GM21515 (cell line): ENCODE measurements around the gene RIN3.

Experiments
- ATAC-seq: cut with Tn5 transposase; IDR thresholded peaks from one replicate; pipeline ENCODE4 v1.9.1; 2021; ENCODE audit not compliant: unreplicated experiment

The RIN3 gene

DNA sequence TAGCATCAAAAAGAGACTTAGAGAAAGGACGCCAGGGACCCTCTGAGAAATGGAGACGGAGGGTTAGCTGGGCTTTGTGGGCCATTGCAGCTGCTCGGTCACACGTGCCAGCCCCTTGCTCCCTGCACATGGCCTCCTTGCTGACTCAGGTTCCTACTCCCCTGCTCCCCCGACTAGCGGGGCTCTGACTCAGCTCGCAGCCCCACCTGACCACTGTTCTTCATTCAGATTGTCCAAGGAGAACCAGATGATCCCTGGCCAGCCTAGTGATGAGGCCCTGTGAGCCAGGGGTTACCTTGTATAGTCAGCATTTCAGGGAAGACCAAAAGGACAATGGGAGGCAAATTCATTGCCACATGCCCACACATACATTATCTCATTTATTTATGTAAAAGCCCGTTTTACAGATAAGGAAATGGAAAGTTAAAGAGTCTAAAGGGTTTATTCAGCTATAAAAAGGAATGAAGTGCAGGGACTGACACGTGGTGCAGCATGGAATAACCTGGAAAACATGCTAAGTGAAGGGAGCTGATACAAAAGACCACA, 131.5 kb downstream of the RIN3 start:
- ATAC-seq = no peak

DNA sequence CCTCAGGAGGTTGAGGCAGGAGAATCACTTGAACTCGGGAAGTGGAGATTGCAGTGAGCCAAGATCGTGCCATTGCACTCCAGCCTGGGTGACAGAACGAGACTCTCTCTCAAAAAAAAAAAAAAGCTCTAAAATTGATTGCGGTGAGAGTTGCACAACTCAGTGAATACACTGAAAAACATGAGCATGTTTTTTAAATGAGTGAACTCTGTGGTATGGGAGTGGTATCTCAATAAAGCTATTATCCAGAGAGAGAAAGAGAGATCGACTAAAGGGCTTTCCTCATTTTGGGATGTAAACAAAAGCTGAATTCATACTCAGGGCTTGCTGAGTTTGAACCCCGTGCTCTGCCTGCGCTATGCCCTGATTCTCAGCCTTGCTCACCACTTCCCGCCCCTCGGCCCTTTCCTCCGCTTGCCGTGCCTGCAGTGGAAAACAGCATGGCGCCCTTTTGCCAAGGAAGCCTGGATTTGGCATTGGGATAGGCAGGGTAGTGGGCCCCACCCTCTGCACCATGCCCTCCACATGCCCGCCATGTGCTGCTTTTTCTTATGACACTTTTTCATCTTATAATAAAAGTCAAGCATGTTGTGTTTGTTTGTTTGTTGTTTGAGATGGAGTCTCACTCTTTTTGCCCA, 132.4 kb downstream of the RIN3 start:
- no peak for ATAC-seq

DNA sequence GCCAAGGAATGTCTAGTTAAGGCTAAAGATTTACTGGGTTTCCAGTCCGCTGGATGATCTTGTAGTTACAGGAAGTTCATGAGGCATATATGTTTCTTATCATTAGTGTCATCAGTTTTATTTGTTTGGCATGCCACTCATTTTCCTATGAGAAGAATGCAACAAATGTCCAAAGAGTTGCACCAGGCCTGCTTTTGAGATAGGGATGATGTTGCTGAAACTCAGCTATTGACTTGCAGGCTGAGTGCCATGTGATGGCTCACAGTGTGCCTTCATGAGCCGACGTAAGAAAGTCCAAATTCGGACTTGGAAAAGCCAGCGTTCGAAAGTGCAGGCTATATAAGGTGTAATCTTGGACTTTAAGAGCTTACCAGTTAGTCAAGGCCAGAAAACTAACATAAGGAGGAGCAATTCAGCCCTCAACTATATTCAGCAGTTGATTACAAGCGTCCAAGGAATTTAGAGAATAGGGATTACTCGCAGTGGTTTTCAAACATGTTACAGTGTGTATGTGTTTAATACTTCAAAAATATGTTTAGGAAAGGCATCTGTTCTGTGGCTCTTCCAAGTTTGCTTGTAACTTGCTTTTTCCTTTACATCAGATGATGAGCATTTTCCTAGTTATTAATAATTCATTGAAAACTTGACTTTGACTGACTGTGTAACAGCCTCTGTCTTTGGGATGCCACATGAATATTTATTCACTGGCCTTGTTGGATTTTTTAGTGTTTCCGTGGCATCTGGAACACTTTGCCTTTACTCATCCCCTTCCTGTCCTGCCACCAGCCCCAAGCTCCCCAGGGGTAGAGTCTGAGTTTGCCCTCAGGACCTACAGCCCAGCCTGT, 133.6 kb downstream of the RIN3 start:
- ATAC-seq = no peak

DNA sequence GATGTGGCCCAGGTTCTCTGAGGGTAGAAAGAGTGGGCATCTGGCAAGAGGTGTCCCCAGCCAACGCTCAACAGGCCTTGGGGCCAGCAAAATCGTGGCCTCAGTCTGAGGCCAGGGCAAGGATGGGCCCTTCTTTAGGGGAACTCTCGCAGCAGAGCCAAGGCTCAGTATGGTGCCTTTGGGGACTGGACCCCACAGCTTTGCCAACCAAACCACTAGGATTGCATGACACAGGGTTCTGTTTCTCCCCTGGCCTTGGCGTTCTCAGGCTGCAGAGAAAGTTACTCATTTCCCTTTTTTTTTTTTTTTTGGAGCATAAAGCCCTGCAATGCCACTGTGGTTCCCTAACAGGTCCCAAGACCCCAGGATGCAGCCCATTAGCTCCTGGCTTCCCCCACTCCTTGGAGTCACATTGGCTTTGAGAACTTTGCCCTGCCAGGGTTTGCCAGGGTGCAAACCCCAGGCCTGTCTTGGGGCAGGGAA, 134.3 kb downstream of the RIN3 start:
- no peak for ATAC-seq

DNA sequence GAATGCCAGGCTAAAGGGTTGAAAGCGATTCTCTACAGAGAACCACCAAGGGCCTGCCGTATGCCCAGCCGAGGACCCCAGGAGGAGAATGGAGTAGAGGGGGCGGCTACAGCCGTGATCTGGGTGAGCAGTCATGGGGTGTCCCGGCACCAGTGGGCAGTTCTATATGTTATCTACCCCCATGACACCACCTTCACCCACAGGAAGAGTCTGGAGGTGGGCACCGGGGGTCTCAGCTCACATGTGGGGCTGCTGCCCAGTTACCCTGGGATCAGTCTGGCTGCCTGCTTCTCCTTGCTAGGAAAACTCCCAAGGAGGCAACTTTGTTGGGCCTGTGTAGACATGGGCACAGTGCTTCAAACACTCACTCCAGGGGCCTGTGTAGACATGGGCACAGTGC, 135.5 kb downstream of the RIN3 start:
- ATAC-seq = no peak

DNA sequence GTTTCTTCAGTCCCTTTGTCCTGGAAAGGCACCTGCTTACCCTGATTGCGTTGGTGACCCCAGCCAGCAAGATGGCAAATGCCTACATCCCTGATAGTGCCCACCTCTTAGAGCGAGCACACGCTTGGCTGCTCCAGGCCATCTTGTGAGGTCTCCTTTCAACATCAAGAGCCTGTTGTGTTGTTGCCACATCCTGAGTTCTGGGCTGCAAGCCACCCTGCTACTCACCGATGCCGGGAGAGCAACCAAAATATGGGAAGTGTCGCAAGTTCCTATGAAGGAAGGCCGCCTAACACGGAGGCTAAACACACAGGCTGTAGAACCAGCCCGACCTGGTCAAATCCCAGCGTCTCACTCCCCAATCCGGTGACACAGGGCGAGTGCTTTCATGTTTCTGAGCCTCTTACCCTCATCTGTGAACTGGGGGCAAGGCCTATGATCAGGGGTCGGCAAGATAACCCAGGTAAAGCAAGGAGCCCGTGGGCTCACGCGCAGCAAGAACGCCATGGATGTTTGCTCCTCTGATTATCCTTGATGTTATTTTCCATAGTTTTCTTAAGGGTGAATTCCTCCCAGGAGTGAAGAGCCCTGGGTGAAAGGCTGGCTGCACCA, 136.5 kb downstream of the RIN3 start:
- no peak for ATAC-seq

DNA sequence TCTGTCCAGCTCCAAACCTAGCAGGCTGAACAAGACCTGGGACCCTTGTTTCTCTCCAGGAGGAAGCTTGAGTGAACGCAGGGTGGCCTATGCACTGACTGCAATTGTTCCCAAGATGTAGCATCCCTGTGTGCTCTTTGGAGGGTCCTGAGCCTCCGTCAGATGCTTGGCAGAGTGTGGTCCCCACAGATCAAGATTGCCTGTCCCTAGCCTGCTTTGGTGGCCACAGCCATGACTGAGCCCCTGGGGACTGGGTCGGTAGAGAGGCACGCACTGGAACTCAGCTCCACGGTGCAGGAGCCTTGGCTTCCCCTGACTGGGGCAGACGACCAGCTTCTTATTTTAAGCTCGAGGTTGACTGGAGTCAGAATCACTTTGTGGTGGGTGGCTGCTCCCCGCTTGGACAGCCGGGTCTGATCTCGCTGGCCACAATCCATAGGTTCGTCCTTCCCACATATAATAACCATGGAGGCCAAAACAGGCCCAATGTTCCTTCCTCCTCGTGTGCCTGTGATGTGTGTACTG, 137.1 kb downstream of the RIN3 start:
- no peak for ATAC-seq

DNA sequence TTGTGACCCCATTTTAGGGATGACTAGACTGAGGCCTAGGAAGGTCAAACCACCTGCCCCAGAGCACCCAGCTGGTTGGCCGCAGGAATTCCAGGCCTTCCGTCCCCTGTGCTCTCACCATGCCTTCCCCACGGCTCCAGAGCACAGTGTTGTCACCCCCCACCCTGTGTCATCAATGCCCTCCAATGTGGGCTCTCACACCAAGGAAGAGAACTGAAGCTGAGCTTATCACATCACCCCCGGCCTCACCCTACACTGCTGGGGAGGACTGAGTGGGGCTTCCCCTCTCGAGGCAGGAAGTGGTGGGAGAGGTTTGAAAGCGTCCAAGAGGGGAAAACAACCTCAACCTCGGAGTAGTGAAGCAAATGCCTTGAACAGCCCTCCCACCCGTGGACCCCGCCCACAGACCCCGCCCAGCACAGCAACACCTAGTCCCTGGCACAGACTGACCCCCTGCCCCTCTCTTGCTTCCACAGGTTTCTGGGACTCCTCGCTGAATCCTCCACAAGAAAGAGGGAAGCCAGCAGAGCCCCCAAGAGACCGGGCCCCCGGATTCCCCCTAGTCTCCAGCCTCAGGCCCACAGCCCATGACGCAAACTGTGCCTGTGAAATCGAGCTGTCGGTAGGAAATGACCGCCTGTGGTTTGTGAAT, 137.7 kb downstream of the RIN3 start:
- ATAC-seq = peak; percentile 60

DNA sequence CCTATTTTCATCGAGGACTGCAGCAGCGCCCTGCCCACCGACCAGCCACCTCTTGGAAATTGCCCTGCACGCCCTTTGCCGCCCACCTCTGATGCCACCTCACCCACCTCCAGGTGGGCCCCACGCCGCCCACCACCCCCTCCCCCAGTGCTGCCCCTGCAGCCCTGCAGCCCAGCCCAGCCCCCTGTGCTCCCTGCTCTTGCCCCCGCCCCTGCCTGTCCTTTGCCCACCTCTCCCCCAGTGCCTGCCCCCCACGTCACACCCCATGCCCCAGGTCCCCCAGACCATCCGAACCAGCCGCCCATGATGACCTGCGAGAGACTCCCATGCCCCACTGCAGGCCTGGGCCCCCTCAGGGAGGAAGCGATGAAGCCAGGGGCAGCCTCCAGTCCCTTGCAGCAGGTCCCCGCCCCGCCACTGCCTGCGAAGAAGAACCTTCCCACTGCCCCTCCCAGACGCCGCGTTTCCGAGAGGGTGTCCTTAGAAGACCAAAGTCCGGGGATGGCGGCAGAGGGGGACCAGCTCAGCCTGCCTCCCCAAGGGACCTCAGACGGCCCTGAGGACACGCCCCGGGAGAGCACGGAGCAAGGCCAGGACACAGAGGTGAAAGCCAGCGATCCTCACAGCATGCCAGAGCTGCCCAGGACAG, 138.3 kb downstream of the RIN3 start:
- ATAC-seq = no peak

DNA sequence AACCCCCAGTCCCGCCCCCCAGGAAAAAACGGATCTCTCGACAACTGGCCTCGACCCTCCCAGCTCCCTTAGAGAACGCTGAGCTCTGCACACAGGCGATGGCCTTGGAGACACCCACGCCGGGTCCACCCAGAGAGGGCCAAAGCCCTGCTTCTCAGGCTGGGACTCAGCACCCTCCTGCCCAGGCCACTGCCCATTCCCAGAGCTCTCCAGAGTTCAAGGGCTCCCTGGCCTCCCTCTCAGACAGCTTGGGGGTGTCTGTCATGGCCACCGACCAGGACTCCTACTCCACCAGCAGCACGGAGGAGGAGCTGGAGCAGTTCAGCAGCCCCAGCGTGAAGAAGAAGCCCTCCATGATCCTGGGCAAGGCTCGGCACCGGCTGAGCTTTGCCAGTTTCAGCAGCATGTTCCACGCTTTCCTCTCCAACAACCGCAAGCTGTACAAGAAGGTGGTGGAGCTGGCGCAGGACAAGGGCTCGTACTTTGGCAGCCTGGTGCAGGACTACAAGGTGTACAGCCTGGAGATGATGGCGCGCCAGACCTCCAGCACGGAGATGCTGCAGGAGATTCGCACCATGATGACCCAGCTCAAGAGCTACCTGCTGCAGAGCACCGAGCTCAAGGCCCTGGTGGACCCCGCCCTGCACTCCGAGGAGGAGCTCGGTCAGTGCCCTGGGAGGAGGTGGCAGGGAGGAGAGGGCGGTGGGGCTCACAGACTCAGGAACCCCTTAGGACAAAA, 139.0 kb downstream of the RIN3 start:
- ATAC-seq = no peak

DNA sequence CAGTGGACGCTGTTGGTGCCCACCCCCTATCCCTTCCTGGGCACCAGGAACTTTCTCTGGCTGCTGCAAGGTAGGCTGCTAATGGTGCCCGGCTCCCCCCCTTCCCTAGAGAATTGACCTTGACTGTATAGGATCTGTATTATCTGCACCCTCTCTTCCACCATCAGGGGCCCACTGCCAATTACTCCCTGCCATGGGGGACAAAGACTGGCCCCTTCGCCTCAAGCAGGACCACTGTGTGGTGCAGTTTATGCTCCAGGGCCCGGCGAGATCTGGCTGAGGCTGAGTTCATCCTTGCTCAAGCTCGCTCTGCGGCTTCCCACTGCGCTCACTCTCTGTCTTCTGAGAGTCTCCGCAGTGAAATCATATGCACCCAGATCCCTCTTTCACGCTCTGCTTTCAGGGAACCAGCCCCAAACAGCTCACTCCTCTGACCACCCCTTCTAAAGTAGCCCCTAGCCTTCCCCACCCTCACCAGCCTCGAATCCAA, 139.6 kb downstream of the RIN3 start:
- ATAC-seq = no peak

DNA sequence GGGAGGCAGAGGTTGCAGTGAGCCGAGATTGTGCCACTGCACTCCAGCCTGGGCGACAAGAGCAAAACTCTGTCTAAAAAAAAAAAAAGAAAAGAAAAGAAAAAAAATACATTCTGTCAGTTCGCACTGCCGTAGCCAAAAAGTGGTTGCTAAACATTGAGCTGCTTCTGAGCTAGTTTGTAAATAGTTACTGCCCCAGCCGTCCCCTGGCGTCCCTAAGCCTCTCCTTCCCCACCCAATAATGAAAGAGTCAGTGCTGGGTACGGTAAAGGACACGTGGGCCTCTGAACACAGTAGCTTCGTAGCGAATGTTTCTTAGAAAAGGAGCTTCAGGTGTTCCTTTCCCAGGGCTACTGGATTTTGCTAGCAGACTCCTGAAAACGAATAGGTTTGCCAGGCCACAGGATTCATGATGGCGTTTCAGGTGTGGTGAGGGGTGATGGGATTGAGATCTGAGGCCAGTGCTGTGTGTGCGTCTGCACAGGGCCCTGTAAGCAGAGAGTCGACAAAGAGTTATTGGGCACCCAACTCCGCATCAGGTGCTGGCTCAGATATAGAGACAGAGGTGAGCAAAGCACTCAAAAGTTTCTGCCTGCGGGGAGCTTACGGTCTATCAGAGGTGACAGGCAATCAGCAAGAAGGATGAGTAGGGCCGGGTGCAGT, 140.8 kb downstream of the RIN3 start:
- no peak for ATAC-seq

DNA sequence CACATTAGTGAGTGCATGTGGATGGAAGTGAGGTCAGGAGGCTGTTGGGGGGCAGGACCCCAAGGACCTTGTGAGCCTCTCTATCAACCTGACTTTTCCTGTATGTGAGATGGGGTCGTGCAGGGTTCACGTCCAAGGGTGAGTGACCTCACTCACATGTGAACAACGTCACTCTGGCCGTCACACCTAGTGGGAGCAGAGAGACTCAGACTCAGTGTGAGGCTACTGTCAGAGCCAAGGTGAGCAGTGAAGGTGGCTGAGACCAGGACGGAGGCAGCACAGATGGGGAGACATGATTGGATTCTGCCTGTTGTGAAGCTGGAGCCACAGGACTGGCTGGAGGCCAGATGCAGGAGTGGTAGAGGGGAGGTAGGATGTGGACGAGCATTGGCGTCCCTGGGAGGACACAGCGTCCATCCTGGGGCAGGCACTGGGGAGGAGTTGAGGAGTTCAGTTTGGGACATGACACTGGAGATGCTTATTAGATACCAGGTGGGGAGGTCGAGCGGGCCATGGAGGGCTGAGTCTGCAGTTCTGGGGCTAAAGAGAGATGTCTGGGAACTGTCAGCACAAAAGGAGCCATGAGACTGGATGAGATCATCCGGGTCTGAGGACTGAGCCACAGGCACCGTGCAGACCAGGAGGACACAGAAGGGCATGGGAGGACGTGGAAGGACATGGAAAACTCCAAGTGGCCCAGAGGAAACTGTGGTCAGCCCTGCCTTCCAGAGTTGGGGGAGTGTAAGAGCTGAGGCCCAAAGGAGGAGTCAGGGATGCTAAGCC, 142.0 kb downstream of the RIN3 start:
- no peak for ATAC-seq

DNA sequence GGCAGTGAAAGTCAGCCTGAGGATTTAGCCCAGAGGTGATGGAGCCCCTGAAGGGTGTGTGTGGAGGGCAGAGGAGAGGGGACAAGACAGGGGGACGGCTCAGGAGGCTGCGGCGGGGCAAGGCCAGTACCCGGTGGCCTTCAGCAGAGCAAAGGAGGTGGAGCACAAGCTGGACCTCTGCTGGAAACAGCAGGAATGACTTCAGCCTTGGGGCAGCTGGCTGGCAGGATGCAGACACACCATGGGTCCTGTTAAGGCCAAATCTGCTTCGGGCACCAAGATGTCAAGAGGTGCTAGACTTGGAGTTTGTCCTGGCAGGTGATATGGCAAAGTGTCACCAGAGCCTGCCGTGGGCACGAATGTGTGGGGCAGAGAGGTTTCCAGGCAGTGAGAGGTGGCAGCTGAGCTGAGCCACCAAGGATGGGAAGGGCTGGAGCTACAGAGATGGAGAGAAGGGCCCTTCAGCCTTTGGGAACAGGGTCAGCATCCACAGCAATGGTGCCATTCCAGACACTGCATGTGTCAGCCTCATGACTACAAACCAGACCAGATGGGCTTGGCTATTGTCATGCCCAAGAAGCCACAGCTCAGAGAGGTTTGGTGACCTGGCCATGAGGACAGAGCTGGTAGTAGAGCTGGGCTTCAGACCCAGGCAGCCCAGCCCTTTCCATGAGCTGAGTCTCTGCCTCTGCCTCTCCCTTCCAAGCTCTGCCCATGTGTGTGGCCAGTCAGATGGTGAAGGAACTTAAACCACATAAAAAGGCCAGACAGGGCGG, 142.9 kb downstream of the RIN3 start:
- no peak for ATAC-seq

DNA sequence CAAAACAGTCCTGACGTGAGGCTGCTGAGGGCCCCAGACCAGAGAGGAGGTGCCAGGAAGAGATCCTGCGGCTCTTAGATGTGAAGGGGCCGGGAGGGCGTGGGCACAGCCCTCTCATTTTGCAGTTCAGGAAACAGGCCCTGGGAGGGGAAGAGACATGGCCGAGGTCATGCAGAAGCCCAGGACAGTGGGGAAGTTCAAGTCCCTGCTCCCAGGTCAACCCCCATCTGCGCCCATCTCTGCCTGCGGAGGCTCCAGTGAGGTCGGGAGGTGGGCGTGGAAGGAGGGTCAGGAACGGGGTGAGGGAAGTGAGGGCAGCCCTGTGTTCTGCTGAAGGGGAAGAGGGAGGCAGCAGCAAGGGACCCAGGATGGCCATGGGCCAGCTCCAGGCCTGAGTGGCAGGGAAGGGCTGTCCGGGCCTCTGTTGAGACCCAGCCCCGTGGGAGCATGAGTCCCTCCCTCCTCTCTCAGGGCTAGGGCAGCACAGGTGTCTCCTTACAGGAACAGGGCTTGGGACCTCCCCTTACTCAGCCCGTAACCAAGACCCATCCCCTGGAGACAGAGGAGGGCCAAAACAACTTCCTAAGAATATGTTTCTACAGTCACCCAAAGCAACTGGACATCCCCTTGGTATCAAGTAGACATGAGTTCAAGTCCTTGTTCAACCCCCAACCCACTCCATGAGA, 144.0 kb downstream of the RIN3 start:
- no peak for ATAC-seq

DNA sequence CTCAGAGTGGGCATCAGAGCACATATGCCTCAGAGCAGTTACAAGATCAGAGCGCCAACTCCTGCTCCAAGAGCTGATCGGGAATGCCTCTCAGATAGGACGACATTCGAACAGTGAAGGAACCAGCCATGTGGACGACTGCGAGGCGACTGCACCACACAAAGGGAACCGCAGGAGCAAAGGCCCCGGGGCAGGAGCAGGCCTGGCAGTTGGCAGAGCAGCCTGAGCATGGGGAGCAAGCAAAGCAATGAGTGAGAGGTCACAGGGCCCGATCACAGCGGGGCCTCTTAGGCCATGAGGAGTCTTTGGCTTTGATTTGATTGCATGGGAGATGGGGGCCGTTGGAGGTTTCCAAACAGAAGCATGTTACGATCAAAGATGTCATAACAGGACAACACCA, 144.6 kb downstream of the RIN3 start:
- no peak for ATAC-seq

DNA sequence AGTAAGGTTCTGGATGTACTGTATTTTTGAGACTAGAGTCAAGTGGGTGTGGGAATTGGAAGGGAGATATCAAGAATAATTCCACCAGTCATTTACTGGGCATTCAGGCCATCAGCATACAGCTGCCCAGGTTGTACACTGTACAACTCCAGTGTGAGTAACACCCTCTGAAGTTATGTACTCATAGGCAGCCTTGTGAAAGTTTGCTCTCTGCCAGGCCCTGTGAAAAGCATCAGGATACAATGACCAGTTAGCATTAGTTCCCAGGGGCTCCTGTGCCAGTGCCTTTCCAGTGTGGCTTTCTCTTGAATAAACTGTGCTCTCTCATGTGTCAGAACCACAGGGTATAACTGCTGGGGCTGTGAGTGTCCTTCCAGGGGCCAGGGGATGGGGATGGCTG, 145.1 kb downstream of the RIN3 start:
- no peak for ATAC-seq
